ENCODE results near the gene TAP2. TPM values are rescaled to one million over a fixed set of nuclear protein-coding genes. Genes with fewer than 3 reads are reported as not detected.

The TAP2 gene
- total and polyA plus RNA-seq, 2 of the 13 experiments (the other 11 are each of a cell fraction or from before 2014, with no cell fraction given), result 10.3 to 17.6 TPM

GRCh38 chr6:32852844-32853540, 14.5 kb upstream of the TAP2 start (continued):
- TF ChIP-seq HDAC1 (CRISPR knock-in tag; IDR thresholded peaks at IDR 0.05), result peak; percentile 52; the same call in 1 of the 2 replicates
- TF ChIP-seq HOXA9 (CRISPR knock-in tag; IDR thresholded peaks at IDR 0.05; ENCODE audit: borderline replicate concordance), result 0 out of 2 replicates have a peak, but pooled peaks have one; percentile 34
- TF ChIP-seq NR2F6 (IDR thresholded peaks at IDR 0.05), result no peak
- no peak for TF ChIP-seq NR2F6 (CRISPR knock-in tag; IDR thresholded peaks at IDR 0.05)
- TF ChIP-seq ZNF3 (CRISPR knock-in tag; IDR thresholded peaks at IDR 0.05), result no peak
- TF ChIP-seq CSRNP2 (CRISPR knock-in tag; conservative IDR thresholded peaks at IDR 0.05; ENCODE audit: low read depth), result no peak
- TF ChIP-seq RAD51 (IDR thresholded peaks at IDR 0.05; ENCODE audit: borderline replicate concordance), result no peak
- TF ChIP-seq ZNF292 (CRISPR knock-in tag; IDR thresholded peaks at IDR 0.05; ENCODE audit: borderline replicate concordance, low read depth), result no peak
- no peak for TF ChIP-seq MIER2 (CRISPR knock-in tag; IDR thresholded peaks at IDR 0.05)
- no peak; the same call in 1 of the 2 replicates for TF ChIP-seq ZFP90 (CRISPR knock-in tag; IDR thresholded peaks at IDR 0.05; ENCODE audit: borderline replicate concordance)
- TF ChIP-seq MAF1 (CRISPR knock-in tag; IDR thresholded peaks at IDR 0.05; ENCODE audit: borderline replicate concordance), result no peak
- no peak for TF ChIP-seq FOXJ3 (CRISPR knock-in tag; IDR thresholded peaks at IDR 0.05; ENCODE audit: borderline replicate concordance)
- no peak for TF ChIP-seq SMARCC2 (IDR thresholded peaks at IDR 0.05)
- no peak for TF ChIP-seq GZF1 (CRISPR knock-in tag; IDR thresholded peaks at IDR 0.05)
- TF ChIP-seq ZC3H4 (CRISPR knock-in tag; IDR thresholded peaks at IDR 0.05; ENCODE audit: borderline replicate concordance), result no peak
- TF ChIP-seq ZNF878 (CRISPR knock-in tag; IDR thresholded peaks at IDR 0.05), result no peak; the same call in 1 of the 2 replicates
- TF ChIP-seq SMAD9 (CRISPR knock-in tag; IDR thresholded peaks at IDR 0.05), result no peak
- TF ChIP-seq, protein P1, sequence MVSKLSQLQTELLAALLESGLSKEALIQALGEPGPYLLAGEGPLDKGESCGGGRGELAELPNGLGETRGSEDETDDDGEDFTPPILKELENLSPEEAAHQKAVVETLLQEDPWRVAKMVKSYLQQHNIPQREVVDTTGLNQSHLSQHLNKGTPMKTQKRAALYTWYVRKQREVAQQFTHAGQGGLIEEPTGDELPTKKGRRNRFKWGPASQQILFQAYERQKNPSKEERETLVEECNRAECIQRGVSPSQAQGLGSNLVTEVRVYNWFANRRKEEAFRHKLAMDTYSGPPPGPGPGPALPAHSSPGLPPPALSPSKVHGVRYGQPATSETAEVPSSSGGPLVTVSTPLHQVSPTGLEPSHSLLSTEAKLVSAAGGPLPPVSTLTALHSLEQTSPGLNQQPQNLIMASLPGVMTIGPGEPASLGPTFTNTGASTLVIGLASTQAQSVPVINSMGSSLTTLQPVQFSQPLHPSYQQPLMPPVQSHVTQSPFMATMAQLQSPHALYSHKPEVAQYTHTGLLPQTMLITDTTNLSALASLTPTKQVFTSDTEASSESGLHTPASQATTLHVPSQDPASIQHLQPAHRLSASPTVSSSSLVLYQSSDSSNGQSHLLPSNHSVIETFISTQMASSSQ (IDR thresholded peaks at IDR 0.05; ENCODE audit: low read depth), result no peak
- TF ChIP-seq, protein P1 (CRISPR knock-in tag; IDR thresholded peaks at IDR 0.05; ENCODE audit: borderline replicate concordance), result no peak
- TF ChIP-seq RNF2 (conservative IDR thresholded peaks at IDR 0.05; ENCODE audit: low read depth), result no peak
- TF ChIP-seq, protein P2, sequence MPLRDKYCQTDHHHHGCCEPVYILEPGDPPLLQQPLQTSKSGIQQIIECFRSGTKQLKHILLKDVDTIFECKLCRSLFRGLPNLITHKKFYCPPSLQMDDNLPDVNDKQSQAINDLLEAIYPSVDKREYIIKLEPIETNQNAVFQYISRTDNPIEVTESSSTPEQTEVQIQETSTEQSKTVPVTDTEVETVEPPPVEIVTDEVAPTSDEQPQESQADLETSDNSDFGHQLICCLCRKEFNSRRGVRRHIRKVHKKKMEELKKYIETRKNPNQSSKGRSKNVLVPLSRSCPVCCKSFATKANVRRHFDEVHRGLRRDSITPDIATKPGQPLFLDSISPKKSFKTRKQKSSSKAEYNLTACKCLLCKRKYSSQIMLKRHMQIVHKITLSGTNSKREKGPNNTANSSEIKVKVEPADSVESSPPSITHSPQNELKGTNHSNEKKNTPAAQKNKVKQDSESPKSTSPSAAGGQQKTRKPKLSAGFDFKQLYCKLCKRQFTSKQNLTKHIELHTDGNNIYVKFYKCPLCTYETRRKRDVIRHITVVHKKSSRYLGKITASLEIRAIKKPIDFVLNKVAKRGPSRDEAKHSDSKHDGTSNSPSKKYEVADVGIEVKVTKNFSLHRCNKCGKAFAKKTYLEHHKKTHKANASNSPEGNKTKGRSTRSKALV (CRISPR knock-in tag; IDR thresholded peaks at IDR 0.05), result no peak
- TF ChIP-seq CSRNP1 (CRISPR knock-in tag; IDR thresholded peaks at IDR 0.05), result no peak; the same call in 1 of the 2 replicates
